ENCODE results near the gene APOD. TPM values are rescaled to one million over a fixed set of nuclear protein-coding genes. Genes with fewer than 3 reads are reported as not detected.
"Not testable (repeated sequence)": the region's sequence is repeated elsewhere in the genome, so short reads cannot be mapped to it uniquely, and the experiment has no call there.

The APOD gene
- total RNA-seq, 2 donors from 2014 or later: 343 to 463 TPM

DNA sequence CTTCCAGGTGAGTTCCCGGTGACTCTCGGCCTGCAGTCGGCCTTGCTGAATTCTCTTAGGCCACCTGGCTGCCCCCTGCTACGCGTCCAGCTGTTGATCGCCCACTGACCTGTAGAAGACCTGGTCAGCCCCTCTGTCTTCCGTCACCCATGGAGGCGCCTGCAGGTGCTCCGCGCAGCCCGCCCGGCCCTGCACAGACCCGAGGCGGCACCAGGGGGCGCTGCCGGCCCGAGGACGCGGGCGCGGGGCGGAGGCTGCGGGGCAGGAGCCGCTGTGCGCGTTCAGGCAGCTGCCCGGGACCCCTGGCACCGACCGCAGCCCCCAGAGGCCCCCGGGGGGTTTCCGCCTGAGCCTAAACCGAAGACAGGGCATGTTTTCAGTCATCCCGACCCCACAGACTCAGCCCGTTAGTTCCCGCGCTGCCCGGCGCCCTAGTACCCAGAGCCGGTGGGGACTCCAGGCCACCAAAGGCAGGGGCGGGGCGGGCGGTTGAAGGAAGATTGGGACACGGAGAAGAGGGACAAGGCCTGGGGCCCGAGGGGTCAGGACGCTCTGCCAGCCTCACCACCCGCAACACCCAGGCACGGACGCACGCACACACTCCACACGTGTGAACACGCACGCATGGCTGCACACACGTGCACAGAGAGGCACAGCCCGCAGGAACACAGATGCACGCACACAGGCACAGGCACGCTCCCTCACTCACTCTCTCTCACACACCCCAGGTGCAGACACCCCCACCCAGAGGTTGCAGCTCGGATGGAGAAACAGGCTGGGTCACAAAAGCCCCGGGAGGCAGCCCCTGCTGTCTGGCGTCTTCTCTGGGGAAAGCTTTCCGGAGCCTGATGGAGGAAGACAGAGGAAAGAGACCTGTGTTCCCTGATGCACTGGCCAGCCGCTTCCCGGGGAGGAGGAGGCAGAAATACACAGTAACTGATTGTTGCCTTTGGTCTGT is 41.1 kb upstream of the APOD start:
- intact Hi-C loops (cut with DNase I); H3K4me1 ChIP-seq; H3K36me3 ChIP-seq (replicated peaks in 1 of 2; ENCODE audit: insufficient read depth in 1 of 2, low read depth in 2 of 2); H3K27ac ChIP-seq; DNase-seq; H3K9me3 ChIP-seq; H3K4me3 ChIP-seq; H3K27me3 ChIP-seq: not testable (repeated sequence)
- 0 to 22% methylated on average over 1 to 16 of the region's 62 CpGs for WGBS, 2 donors
- peak; percentile 93 for ATAC-seq

DNA sequence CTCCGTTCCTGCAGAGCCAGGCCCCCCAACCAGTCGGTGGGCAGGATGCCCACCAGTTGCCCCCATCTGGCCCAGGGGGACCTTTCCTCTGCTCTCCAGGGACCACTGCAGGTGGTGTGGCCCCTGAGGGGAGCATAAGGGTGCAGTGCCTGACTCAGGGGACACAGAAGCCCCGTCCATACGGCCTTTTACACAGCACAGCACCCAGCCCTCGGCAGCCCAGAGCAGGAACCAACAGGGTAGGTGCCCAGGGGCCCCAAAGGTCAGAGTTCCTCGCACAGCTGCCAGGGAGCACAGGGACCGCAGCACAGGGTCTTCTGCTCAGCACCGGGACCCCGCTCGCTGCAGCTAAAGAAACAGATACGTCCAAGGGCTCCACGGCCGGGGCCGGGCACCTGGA is 40.4 kb upstream of the APOD start:
- no CpG with 5 or more reads among the region's 14 CpGs for WGBS, 2 donors
- ATAC-seq: peak; percentile 17

DNA sequence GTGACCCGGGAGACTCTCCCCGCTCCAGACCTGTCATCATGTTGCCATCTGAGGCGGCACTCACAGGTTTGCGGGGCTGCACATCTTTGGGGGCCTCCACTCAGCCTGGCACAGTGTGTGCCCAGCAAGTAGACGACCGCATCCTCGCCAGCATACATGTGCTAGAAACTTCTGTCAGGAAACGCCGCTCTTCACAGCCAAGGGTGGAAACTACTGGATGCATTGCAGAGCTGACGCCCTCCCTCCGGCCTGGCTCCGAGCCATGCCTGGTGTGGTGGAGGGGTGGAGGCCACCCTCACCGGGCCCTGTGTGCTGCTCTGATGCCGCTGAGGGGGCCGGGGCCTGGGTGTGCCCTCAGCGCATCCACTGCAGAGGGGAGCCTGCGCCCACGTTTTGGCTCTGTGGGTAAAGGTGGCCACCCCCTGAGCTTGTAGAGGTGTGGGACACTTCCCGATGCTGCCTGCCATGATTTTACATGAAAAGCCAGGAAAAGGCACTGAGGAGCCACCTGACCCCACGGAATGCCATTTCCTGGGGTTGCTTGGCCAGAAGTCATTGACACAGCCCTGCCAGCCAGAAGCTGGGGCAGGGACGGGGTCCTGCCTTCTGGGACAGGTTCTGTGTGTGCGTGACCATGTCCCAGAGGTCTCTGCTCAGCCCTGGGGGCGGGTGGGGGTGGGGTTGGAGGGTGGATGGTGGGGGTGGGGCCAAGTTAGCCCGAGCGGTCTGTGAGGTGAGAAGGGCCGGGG is 39.7 kb upstream of the APOD start:
- H3K27ac ChIP-seq; H3K27me3 ChIP-seq; H3K9me3 ChIP-seq; H3K36me3 ChIP-seq (replicated peaks in 1 of 2; ENCODE audit: insufficient read depth in 1 of 2, low read depth in 2 of 2); H3K4me3 ChIP-seq; ATAC-seq; H3K4me1 ChIP-seq; DNase-seq; intact Hi-C loops (cut with DNase I): not testable (repeated sequence)
- WGBS, 2 donors: 87% methylated on average over 16 of the region's 26 CpGs; no CpG with 5 or more reads in 1 of the 2 donors

More for the DNA sequence above, 40.4 kb upstream of the APOD start:
- H3K4me3 ChIP-seq; H3K36me3 ChIP-seq (replicated peaks in 1 of 2; ENCODE audit: insufficient read depth in 1 of 2, low read depth in 2 of 2); H3K4me1 ChIP-seq; H3K9me3 ChIP-seq; H3K27me3 ChIP-seq; DNase-seq; intact Hi-C loops (cut with DNase I); H3K27ac ChIP-seq: not testable (repeated sequence)

DNA sequence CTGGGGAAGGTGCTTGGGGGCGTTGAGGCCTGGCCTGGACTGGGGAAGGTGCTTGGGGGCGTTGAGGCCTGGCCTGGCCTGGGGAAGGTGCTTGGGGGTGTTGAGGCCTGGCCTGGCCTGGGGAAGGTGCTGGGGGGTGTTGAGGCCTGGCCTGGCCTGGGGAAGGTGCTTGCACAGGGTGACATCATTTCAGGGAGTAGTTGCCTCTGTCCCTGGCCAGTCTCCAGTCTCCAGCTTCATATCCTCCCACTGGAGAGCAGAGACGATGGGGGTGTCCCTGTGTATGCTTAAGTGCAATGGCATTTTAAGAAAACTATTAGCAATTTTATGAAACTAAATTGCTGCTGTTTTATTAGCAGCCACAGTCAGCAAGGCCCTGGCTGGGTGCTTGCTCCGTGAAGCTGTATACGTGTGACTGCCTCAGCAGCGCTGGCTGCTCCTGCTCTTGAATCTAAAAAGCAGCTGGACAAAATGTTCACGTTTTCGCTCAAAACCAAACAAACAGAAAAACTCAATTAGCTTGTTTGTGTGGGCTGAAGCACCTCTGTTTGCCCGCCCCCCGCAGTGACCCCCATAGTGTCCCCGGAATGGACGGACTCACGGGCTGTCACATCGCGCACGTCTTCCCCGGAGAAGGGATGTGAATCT is 38.9 kb upstream of the APOD start:
- H3K4me3 ChIP-seq; H3K27ac ChIP-seq; H3K36me3 ChIP-seq (replicated peaks in 1 of 2; ENCODE audit: insufficient read depth in 1 of 2, low read depth in 2 of 2); H3K9me3 ChIP-seq; H3K4me1 ChIP-seq; intact Hi-C loops (cut with DNase I); H3K27me3 ChIP-seq; ATAC-seq; DNase-seq: not testable (repeated sequence)
- WGBS, 2 donors: 66 to 88% methylated on average over 6 of the region's 17 CpGs

DNA sequence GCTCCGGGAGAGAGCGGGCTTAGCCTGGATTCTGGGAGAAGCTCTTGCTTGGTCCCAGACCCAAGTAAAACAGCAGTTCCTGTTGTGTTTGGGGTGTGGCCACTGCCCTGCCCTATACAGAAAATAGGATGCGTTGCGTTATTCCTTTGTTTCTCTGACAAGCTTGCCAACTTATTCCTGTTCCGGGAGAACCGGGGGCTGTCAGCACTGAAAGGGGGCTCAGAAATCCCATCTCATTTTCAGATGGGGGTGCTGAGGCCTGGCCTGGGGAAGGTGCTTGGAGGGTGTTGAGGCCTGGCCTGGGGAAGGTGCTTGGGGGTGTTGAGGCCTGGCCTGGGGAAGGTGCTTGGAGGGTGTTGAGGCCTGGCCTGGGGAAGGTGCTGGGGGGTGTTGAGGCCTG is 38.3 kb upstream of the APOD start:
- DNase-seq; ATAC-seq; H3K27me3 ChIP-seq; H3K4me1 ChIP-seq; H3K27ac ChIP-seq; H3K4me3 ChIP-seq; H3K36me3 ChIP-seq (replicated peaks in 1 of 2; ENCODE audit: insufficient read depth in 1 of 2, low read depth in 2 of 2); H3K9me3 ChIP-seq; intact Hi-C loops (cut with DNase I): not testable (repeated sequence)
- WGBS, 2 donors: 86 to 93% methylated on average over 6 of the region's 6 CpGs

DNA sequence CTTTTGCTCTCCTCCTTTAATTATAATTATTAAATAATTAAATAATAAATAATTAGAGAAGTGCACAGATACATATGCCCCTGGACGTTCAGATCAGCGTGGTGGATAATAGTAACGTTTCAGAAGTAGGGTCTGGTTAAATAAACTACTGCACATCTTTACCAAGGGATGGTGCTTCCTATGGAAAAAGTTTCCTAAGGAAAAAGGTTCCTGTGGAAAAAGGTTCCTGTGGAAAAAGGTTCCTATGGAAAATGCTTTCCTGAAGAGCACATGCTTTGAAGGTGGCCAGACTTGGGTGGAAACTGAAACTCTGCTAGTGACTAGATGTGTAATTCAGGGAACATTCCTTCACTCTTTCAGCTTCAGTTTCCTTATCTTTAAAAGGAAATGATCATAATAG is 37.4 kb upstream of the APOD start:
- ATAC-seq; H3K27me3 ChIP-seq; H3K27ac ChIP-seq; H3K9me3 ChIP-seq; DNase-seq; intact Hi-C loops (cut with DNase I); H3K4me3 ChIP-seq; H3K4me1 ChIP-seq; H3K36me3 ChIP-seq (replicated peaks in 1 of 2; ENCODE audit: insufficient read depth in 1 of 2, low read depth in 2 of 2): not testable (repeated sequence)
- 81 to 82% methylated on average over 3 of the region's 3 CpGs for WGBS, 2 donors

DNA sequence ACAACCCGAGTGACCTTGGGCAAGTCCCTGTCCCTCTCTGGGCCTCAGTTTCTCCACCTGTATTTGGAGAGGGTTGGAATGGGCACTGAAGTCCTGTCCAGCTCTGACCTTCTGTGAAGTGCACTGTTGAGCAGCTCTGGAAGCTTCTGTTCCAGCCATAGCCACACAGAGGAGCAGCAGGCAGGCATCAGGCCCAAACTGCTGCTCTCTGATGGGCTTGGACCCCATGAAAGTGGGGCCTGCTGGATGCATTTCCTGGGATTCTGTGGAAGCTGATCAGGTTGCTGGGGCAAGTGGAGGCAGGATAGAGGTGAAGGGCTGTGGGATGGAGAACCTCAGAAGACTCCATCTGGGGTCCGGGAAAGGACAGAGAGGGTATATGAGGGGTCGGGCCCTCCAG is 36.7 kb upstream of the APOD start:
- H3K36me3 ChIP-seq (replicated peaks in 1 of 2; ENCODE audit: insufficient read depth in 1 of 2, low read depth in 2 of 2); H3K4me3 ChIP-seq; H3K27ac ChIP-seq; H3K4me1 ChIP-seq; ATAC-seq; H3K27me3 ChIP-seq; DNase-seq; intact Hi-C loops (cut with DNase I); H3K9me3 ChIP-seq: not testable (repeated sequence)
- WGBS, 2 donors: 83 to 90% methylated on average over 3 of the region's 3 CpGs

DNA sequence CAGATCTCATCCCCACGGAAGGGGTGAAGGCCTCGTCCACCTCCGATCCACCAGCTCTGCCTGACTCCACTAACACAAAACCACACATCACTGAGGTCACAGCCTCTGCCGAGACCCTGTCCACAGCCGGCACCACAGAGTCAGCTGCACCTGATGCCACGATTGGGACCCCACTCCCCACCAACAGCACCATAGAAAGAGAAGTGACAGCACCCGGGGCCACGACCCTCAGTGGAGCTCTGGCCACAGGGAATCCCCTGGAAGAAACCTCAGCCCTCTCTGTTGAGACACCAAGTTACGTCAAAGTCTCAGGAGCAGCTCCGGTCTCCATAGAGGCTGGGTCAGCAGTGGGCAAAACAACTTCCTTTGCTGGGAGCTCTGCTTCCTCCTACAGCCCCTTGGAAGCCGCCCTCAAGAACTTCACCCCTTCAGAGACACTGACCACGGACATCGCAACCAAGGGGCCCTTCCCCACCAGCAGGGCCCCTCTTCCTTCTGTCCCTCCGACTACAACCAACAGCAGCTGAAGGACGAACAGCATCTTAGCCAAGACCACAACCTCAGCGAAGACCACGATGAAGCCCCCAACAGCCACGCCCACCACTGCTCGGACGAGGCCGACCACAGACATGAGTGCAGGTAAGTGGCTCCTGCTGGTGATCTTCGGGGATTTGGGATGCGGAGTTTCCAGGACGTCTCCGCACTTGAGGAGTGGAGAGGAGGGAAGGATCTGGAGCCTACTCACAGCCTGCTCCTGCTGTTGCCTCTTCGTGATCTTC is 36.0 kb upstream of the APOD start:
- H3K4me3 ChIP-seq; H3K4me1 ChIP-seq; intact Hi-C loops (cut with DNase I); H3K27ac ChIP-seq; H3K27me3 ChIP-seq; H3K36me3 ChIP-seq (replicated peaks in 1 of 2; ENCODE audit: insufficient read depth in 1 of 2, low read depth in 2 of 2); DNase-seq; ATAC-seq; H3K9me3 ChIP-seq: not testable (repeated sequence)
- WGBS, 2 donors: 67 to 72% methylated on average over 8 to 26 of the region's 26 CpGs

DNA sequence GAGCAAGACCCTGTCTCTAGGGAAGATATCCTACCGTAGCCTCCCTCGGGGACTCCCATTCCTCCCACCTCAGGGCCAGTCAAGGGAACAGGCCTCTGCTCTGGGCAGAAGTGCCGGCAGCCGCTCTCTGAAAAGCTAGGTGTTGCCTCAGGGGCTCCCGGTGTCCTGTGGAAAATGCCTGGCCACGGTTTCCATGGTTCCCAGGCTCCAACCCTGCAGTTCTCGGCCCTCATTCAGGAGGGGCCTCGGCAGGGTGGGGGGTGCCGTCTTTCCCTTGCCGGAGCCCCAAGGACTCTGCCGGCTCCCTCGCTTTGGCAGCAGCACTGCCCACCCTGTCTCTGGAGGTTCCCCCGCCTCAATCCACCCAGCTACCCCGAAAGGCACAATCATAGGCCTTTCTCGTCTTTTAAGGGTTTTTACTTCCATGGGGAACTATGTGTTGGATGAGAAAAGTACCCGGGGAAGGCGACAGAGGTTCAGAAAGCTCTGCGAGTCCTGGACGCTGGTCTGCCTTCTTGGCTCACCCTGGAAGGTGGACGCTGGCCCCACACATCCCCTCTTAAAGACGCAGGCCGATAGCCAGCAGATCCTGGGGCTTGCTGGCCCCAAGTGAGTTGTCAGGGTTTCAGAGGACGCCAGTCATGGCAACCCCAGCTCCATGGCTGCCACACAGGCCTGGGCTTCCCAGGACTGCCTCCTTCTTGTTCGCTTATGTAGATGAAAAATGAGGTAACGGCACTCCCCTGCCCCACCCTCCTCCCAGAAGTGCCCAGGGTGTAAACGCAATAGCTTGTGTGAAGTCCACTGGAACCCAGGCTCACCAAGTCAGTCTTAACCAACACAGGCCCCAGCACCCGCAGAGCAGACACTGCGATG is 34.3 kb upstream of the APOD start:
- H3K4me1 ChIP-seq; ATAC-seq; H3K27ac ChIP-seq; H3K36me3 ChIP-seq (replicated peaks in 1 of 2; ENCODE audit: insufficient read depth in 1 of 2, low read depth in 2 of 2); H3K4me3 ChIP-seq; H3K9me3 ChIP-seq; intact Hi-C loops (cut with DNase I); H3K27me3 ChIP-seq; DNase-seq: not testable (repeated sequence)
- WGBS, 2 donors: 66 to 67% methylated on average over 12 to 24 of the region's 28 CpGs

DNA sequence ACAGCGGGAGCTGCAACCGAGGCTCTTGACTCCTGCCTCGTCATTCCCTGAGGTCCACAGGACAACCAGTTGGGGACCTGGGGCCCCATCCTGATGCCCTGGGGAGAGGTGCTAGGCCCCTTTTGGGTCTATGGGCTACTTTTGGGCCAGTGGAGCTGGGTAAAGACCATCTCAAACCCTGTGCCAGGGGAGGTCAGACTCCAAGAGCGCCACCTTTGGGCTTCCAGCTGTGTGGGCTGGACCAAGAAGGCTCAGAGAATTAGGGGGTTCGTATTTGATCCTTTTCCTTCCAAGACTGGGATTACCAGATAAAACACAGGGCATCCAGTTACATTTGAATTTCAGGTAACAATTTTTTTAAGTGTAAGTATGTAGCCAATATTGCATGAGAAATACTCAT is 33.4 kb upstream of the APOD start:
- ATAC-seq; H3K27me3 ChIP-seq; H3K4me3 ChIP-seq; H3K4me1 ChIP-seq; H3K36me3 ChIP-seq (replicated peaks in 1 of 2; ENCODE audit: insufficient read depth in 1 of 2, low read depth in 2 of 2); intact Hi-C loops (cut with DNase I); DNase-seq; H3K9me3 ChIP-seq; H3K27ac ChIP-seq: not testable (repeated sequence)
- WGBS, 2 donors: 75% methylated on average over 3 of the region's 5 CpGs; no CpG with 5 or more reads in 1 of the 2 donors
